GM21528 (cell line): ENCODE data around the gene CBX8.

ENCODE experiments used
- ATAC-seq: cut with Tn5 transposase; IDR thresholded peaks from one replicate; pipeline ENCODE4 v1.9.1; 2021; ENCODE audit warnings: mild to moderate bottlenecking, moderate library complexity; ENCODE audit not compliant: unreplicated experiment, low FRiP score

CBX8 gene

GRCh38 chr17:79796763-79797491 is at the start of gene CBX8:
Gene CBX8, minus strand, starts transcription at chr17:79797077. Its CDS starts 79 bp downstream, at chr17:79796998.
- ATAC-seq, result peak; percentile 74

- no peak for ATAC-seq
These were observed 48.7 kb upstream of the CBX8 start for GRCh38 chr17:79845601-79845949.

GRCh38 chr17:79844869-79845600 is 48.2 kb upstream of the CBX8 start:
- ATAC-seq, result no peak

DNA sequence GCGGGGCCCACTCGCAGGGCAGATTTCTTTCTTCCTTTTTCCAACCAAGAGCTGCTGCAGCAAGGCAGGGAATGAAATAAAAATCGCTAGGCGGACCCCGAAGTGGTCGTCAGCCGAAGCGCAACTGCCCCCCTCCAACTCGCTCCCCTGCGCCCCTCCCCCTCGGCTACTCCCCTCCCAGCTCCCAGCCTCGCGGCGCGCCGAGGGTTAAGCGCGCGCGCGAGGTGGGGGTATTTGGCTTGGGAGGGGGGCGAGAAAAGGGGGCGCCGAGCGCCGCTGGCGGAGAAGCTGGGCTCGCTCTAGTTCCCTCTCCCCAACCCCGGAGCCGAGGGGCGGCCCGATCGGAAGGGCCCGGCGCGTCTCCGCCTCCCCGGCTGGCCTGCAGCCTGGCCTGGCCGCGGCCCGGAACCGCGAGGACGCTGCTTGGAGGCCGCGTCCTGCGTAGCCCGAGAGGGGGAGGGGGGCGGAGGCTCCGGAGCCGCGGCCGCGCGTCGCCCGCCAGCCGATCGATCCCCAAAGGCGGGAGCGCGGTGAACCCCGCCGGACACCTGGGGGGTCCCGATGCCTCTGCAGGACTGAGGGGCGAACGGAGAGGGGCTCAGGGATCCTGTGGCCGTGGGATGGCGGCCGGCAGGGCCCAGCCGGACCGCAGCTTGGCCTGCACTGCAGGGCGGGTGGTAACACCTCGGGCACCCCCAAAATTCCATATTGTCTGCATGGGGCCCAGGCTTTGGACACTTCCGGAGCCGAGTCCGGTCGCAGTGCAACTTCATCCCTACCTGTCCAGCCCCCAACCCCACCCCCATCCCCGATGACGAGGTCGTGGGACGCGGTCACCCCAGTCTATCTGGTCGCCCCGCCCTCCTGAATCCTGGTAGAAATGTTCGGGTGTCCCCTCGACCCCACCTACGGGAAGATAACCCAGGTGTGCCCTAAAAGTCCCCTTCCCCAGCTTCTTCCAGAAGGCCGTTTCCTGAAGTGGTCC is 47.2 kb upstream of the CBX8 start:
- ATAC-seq, result no peak

- ATAC-seq, result no peak
These were observed 46.6 kb upstream of the CBX8 start for GRCh38 chr17:79843474-79843815.

DNA sequence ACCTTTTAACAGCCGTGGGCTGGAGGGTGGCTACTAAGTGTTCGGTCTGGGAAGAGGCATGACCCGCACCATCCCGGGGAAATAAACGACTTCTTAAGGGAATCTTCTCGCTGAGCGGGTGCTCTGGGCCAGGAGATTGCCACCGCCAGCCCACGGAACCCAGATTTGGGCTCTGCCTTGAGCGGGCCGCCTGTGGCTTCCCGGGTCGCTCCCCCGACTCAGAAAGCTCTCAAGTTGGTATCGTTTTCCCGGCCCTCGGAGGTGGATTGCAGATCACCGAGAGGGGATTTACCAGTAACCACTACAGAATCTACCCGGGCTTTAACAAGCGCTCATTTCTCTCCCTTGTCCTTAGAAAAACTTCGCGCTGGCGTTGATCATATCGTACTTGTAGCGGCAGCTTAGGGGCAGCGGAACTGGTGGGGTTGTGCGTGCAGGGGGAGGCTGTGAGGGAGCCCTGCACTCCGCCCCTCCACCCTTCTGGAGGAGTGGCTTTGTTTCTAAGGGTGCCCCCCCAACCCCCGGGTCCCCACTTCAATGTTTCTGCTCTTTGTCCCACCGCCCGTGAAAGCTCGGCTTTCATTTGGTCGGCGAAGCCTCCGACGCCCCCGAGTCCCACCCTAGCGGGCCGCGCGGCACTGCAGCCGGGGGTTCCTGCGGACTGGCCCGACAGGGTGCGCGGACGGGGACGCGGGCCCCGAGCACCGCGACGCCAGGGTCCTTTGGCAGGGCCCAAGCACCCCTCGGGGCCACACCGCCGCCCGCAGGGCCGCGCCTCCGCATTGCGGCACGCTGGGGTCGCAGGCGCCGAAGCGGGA is 46.0 kb upstream of the CBX8 start:
- no peak for ATAC-seq

GRCh38 chr17:79842136-79842655 is 45.3 kb upstream of the CBX8 start:
- no peak for ATAC-seq

DNA sequence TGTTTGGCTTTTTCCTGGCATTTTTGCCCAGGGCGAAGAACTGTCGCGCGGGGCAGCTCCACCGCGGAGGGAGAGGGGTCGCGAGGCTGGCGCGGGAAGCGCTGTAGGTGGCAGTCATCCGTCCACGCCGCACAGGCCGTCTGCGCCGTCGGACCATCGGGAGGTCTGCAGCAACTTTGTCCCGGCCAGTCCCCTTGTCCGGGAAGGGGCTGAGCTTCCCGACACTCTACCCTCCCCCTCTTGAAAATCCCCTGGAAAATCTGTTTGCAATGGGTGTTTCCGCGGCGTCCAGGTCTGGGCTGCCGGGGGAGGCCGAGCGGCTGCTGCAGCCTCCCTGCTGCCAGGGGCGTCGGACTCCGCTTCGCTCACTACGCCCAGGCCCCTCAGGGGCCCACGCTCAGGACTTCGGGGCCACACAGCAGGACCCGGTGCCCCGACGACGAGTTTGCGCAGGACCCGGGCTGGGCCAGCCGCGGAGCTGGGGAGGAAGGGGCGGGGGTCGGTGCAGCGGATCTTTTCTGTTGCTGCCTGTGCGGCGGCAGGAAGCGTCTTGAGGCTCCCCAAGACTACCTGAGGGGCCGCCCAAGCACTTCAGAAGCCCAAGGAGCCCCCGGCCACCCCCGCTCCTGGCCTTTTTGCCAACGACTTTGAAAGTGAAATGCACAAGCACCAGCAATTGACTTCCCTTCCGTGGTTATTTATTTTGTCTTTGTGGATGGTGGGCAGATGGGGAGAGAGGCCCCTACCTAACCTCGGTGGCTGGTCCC is 44.7 kb upstream of the CBX8 start:
- no peak for ATAC-seq

GRCh38 chr17:79840989-79841286 is 44.1 kb upstream of the CBX8 start:
- no peak for ATAC-seq

GRCh38 chr17:79840269-79840988 is 43.6 kb upstream of the CBX8 start:
- no peak for ATAC-seq

DNA sequence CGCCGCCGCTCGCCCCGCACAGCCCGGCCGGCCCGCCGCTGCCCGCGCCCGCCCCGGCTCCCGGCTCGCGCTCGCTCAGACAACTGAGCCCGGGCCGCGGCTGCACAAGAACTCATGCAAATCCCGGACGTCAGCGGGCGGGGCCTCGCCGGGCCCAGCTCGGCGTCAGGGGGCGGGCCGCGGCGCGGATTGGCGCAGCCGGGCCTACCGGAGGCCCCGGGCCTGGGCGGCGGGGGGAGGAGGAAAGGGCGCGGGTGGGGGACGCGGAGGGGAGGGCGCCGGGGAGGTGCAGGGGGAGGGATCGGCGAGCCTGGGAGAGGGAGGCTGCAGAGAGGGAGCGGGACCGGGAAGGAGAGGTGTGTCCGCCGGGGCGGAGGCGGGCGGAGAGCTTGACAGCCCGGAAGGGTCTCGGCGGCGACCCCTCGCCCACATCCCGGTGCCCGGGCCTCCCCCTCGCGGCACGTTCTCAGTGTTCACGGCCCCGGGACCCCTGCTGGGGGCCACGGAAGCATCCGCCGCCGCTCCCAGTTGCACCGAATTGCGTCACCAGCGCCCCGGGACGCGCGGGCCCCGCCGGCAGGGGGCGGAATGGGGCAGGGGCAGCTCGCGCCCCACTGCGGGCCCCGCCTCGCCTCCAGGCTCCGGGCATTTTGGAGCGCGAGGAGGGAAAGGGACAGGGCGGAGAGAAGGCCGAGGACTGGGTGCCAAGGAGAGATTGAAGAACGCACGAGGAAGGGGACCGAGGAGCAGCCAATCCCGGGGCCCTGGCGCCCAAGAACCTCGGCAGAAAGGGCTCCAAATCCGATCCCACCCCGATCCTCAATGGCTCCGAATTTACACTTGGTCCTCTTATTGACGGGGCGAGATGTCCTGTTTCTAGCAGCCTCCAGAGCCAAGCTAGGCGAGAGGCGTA is 42.7 kb upstream of the CBX8 start, which contains the start of gene CBX4:
TSS of gene CBX4 (minus strand) at position 85 of the 913 bp plus-strand sequence. CDS start 189 bp downstream, outside the sequence.
- ATAC-seq, result peak; percentile 58

- peak; percentile 20 for ATAC-seq
These were observed 41.8 kb upstream of the CBX8 start for GRCh38 chr17:79838522-79839274.

DNA sequence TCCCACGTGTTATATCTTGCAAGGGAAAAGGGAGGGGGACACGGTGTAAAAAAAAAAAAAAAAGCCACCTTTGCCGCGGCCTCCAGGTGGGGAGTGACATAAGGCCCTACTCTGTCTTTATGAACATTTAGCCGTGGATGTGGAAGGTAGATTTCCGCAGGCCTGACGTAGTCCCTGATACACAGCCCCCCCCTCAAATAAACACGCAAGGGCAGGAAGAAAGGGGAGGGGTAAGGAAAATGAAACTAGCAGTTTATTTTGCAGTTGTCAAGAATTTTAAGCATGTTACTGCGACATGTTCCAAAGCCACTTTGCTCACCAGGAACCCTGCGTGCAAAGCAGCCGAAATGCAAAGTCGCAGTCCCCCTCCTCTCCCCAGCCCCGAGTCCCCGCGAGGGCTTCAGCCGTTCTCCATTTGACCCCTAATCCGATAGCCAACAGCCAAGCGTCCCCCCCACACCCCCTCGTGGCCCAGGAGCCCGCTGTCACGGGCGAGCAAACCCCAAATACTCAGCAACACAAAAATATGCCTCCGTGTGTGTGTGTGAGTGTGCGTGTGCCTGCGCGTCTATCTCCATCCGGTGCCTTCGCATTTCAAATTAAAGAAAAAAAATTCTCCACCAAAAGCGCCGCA is 41.1 kb upstream of the CBX8 start:
- no peak for ATAC-seq

- no peak for ATAC-seq
These were observed 40.4 kb upstream of the CBX8 start for GRCh38 chr17:79836972-79837887.

- ATAC-seq, result no peak
These were observed 39.7 kb upstream of the CBX8 start for GRCh38 chr17:79836510-79836971.
